H4 (cell line): ENCODE data around the gene NUDT10. TPM values are rescaled to one million over a fixed set of nuclear protein-coding genes. Genes with fewer than 3 reads are reported as not detected.
A peak's percentile ranks its signal among the peaks of the same experiment; 100 is the strongest.
"Not testable (repeated sequence)": the region's sequence is repeated elsewhere in the genome, so short reads cannot be mapped to it uniquely, and the experiment has no call there.

Source experiments
- DNase-seq: peaks from one replicate; pipeline ENCODE4 v3.0.0-alpha.2; 2015; ENCODE audit warnings: low spot score
- total RNA-seq: library from RNA; depleted of rRNA; stranded (reverse); fragments of >200 nt; shearing (Covaris generic); gene quantifications from 2 replicates; pipeline ENCODE4 v1.2.3, GENCODE V29; 2014; rRNA removed

NUDT10 gene
- total RNA-seq: 11.6 and 14.6 TPM in 2 replicates

DNA sequence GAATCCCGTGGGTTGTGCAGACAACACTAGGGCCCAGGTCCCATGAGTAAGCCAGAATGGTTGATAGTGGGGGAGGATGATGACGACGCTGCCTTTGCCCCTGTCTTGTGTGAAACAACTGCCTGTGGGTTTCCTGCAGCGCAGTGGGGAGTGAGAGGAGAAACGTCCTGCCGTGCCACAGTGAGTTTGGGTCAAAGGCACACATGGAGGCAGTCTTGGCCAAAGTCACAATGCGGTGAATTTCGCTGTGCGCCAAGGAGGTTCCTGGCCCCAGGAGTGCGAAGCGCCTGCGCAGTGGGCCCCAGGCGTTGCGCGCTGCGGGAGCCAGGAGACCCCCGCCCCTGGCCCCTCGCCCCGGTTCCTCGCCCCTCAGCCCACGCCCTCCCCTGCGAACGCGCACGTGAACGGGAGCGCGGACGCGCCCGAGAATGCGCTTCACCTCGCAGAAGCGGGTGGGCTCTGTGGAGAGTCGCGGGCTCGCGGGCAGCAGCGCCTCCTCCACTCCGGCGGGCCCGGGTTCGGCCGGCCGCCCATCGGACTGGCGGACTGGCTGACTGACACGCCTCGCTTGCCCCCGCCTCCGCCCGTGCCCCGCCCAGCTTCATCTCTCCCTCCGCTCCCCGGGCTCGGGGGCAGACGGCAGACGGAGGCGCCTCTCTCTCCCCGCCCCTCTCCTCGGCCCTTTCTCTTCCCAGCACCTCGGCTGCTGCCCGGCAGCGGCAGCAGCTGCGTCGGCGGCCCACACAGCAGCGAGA, at the start of gene NUDT10:
NUDT10 (plus strand) TSS at position 635 of the 755 bp plus-strand sequence. CDS start 144 bp downstream, outside the sequence.
- DNase-seq: peak; percentile 66

- no peak for DNase-seq
Observed at GRCh38 chrX:51292421-51292820, 40.2 kb upstream of the NUDT10 start.

GRCh38 chrX:51296138-51296537, 36.5 kb upstream of the NUDT10 start:
- DNase-seq: no peak

- no peak for DNase-seq
Observed at GRCh38 chrX:51316271-51316670, 16.4 kb upstream of the NUDT10 start.

- not testable (repeated sequence) for DNase-seq
Observed at GRCh38 chrX:51332943-51333785, 542 bp downstream of the NUDT10 start.

GRCh38 chrX:51334276-51334675, 1.7 kb downstream of the NUDT10 start:
- no peak for DNase-seq

- peak; percentile 46 for DNase-seq
Observed at GRCh38 chrX:51336584-51336983, 4.0 kb downstream of the NUDT10 start.

DNA sequence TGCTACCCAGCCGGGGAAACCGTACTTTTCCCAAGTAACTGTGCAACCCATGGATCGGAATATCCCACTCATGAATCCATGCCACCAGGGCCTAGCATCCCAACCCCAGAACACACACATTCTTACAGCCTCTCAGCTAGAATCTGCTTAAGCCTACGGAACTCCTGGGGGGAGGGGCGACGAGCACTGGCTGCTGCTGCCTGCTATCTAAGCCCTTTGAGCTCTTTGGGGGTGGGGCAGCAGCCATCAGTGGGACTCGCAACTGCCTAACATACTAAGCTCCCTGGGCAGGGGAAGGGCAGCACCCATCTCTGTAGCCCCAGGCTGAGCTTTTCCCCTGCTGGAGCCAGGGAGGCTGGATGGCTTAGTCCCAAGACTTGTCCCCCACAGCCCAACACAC, 28.6 kb downstream of the NUDT10 start:
- DNase-seq: no peak

- DNase-seq: no peak
Observed at GRCh38 chrX:51376672-51377071, 44.0 kb downstream of the NUDT10 start.

Other genes starting within 250 kb of the NUDT10 start
- gene NUDT11, start 163.8 kb downstream of the NUDT10 start, total RNA-seq: 26.3 and 29.3 TPM in 2 replicates